Endothelial cell of umbilical vein (primary cell): ENCODE measurements around the gene JPH3. TPM values are rescaled to one million over a fixed set of nuclear protein-coding genes. Genes with fewer than 3 reads are reported as not detected.

Experiments used
- BruUV-seq: library from RNA; stranded (reverse); fragments of 400-500 nt; replicated peaks from 2 replicates; lab custom pipeline; 2021; lab: Mats Ljungman, UMichigan
- CTCF ChIA-PET: fragments of 300-600, 350-600 bp; sonication (Branson Sonifier 250); formaldehyde crosslinking; loops from one replicate; lab custom pipeline; 2021; ENCODE audit warnings: antibody characterized with exemption, inconsistent platforms; lab: Charles Lee
- POLR2A ChIA-PET: fragments of 300-600, 350-600 bp; sonication (Branson Sonifier 250); formaldehyde crosslinking; loops from one replicate; lab custom pipeline; 2021; ENCODE audit warnings: antibody characterized with exemption, inconsistent platforms; lab: Charles Lee
- DNase-seq: peaks from one replicate; pipeline ENCODE4 v3.0.0-alpha.2; 2011; ENCODE audit warnings: low read depth, low spot score
- FAIRE-seq: peaks from 2 replicates; lab custom pipeline; 2011; peaks lifted over from hg19 to GRCh38; lab: Jason Lieb, UNC
- H2AFZ ChIP-seq: 2 replicates; pipeline ENCODE4 v1.6.0; 2012; ENCODE audit warnings: low read depth, low read length, control low read depth, inconsistent platforms
- H3K27ac ChIP-seq: 2 replicates; pipeline ENCODE4 v1.5.1; 2011; ENCODE audit warnings: low read depth, mild to moderate bottlenecking, control low read depth, low read length, moderate library complexity; ENCODE audit not compliant: insufficient read depth
- H3K27me3 ChIP-seq, 2 experiments: 2 replicates each; pipeline versions ENCODE4 v1.6.0 to v1.6.1; 2011; ENCODE audit warnings: low read length in 2 of 2, mixed read lengths in 1 of 2; ENCODE audit not compliant: control insufficient read depth in 2 of 2, insufficient read depth in 2 of 2
- H3K36me3 ChIP-seq, 2 experiments: 2 replicates in 1 of 2; 3 replicates in 1 of 2; pipeline ENCODE4 v1.5.1; 2011; ENCODE audit warnings: low read length in 2 of 2, mild to moderate bottlenecking in 1 of 2, moderate library complexity in 1 of 2; ENCODE audit not compliant: control insufficient read depth in 2 of 2, insufficient read depth in 2 of 2; ENCODE audit errors: extremely low read depth in 1 of 2
- H3K4me1 ChIP-seq: 3 replicates; pipeline ENCODE4 v1.5.1; 2011; ENCODE audit warnings: mild to moderate bottlenecking, low read length; ENCODE audit not compliant: control insufficient read depth, insufficient read depth; ENCODE audit errors: extremely low read depth
- H3K4me2 ChIP-seq: 2 replicates; pipeline ENCODE4 v1.6.1; 2011; ENCODE audit warnings: low read length, control low read depth, mixed read lengths; ENCODE audit not compliant: insufficient read depth
- H3K4me3 ChIP-seq, 3 experiments: fragments of 200-600 bp in 1 of 3; sonication (generic), shearing (Covaris generic) in 1 of 3; replicated peaks in 1 of 3; 2 replicates each; pipeline ENCODE4 v1.5.1; 2011 to 2016; ENCODE audit warnings: control low read depth in 3 of 3, low read length in 3 of 3, mild to moderate bottlenecking in 2 of 3, inconsistent platforms in 1 of 3, low read depth in 1 of 3, moderate library complexity in 1 of 3; ENCODE audit not compliant: insufficient read depth in 1 of 3
- H3K79me2 ChIP-seq: 2 replicates; pipeline ENCODE4 v1.6.0; 2012; ENCODE audit warnings: low read length, inconsistent platforms; ENCODE audit not compliant: control insufficient read depth, insufficient read depth
- H3K9ac ChIP-seq: replicated peaks from 2 replicates; pipeline ENCODE3; 2011; ENCODE audit warnings: low read length, control low read depth; ENCODE audit not compliant: insufficient read depth; ENCODE audit errors: extremely low read depth
- H3K9me1 ChIP-seq: replicated peaks from 3 replicates; pipeline ENCODE4 v1.6.0; 2011; ENCODE audit warnings: mild to moderate bottlenecking, low read length; ENCODE audit not compliant: control insufficient read depth, insufficient read depth; ENCODE audit errors: extremely low read depth
- H3K9me3 ChIP-seq: replicated peaks from 2 replicates; pipeline ENCODE4 v1.5.1; 2012; ENCODE audit warnings: low read length, inconsistent platforms; ENCODE audit not compliant: control insufficient read depth, insufficient read depth
- H4K20me1 ChIP-seq: replicated peaks from 2 replicates; pipeline ENCODE3; 2011; ENCODE audit warnings: mild to moderate bottlenecking, low read length; ENCODE audit not compliant: control insufficient read depth, insufficient read depth; ENCODE audit errors: extremely low read depth
- CTCF ChIP-seq, 2 donors: IDR thresholded peaks; 1 replicate in 1 of 2; 2 replicates in 1 of 2; pipeline ENCODE4 v1.5.1; 2011; ENCODE audit warnings: low read length in 2 of 2, mild to moderate bottlenecking in 2 of 2, moderate library complexity in 2 of 2, control low read depth in 1 of 2, inconsistent platforms in 1 of 2, low read depth in 1 of 2; ENCODE audit not compliant: insufficient read depth in 1 of 2; ENCODE audit errors: extremely low read depth in 1 of 2
- EZH2 ChIP-seq: IDR thresholded peaks from 2 replicates; pipeline ENCODE4 v1.6.1; 2012; ENCODE audit warnings: borderline replicate concordance, low read depth, mild to moderate bottlenecking, moderate library complexity, low read length, inconsistent platforms; ENCODE audit not compliant: severe bottlenecking
- FOS ChIP-seq: IDR thresholded peaks from 2 replicates; pipeline ENCODE4 v1.6.1; 2011; ENCODE audit warnings: mild to moderate bottlenecking, low read length, moderate library complexity, borderline replicate concordance; ENCODE audit not compliant: insufficient read depth
- GATA2 ChIP-seq: IDR thresholded peaks from 2 replicates; pipeline ENCODE4 v1.7.0; 2011; ENCODE audit warnings: low read depth, mild to moderate bottlenecking, moderate library complexity, mixed read lengths, low read length; ENCODE audit not compliant: insufficient read length, insufficient read depth
- JUN ChIP-seq: IDR thresholded peaks from 2 replicates; pipeline ENCODE4 v1.6.1; 2011; ENCODE audit warnings: borderline replicate concordance, low read depth; ENCODE audit not compliant: insufficient read length, insufficient read depth
- MAX ChIP-seq: IDR thresholded peaks from 2 replicates; pipeline ENCODE4 v1.6.1; 2011; ENCODE audit not compliant: insufficient read depth, insufficient read length
- MYC ChIP-seq: IDR thresholded peaks from one replicate; pipeline ENCODE4 v1.6.1; 2011; ENCODE audit warnings: mild to moderate bottlenecking, low read depth, low read length
- POLR2A ChIP-seq: IDR thresholded peaks from 2 replicates; pipeline ENCODE4 v1.6.1; 2012; ENCODE audit warnings: low read depth, mild to moderate bottlenecking, control low read depth, low read length
- POLR2AphosphoS5 ChIP-seq: IDR thresholded peaks from 2 replicates; pipeline ENCODE4 v1.6.1; 2012; ENCODE audit warnings: low read depth, mild to moderate bottlenecking, control low read depth, low read length, moderate library complexity; ENCODE audit not compliant: insufficient read depth
- dilution Hi-C: fragments of 300-500 bp; cut with MboI; formaldehyde crosslinking; loops from one replicate; pipeline ENCODE4 v1.15.0; 2019; ENCODE audit warnings: low sequenced_read_pairs; ENCODE audit not compliant: extremely low pct_ligation_motif_present
- intact Hi-C: fragments of 100-400 bp; cut with micrococcal nuclease; formaldehyde crosslinking; loops from one replicate; pipeline ENCODE4 v1.10.0; 2022
- polyA plus RNA-seq, 4 experiments: library from polyadenylated mRNA; depleted of rRNA in 3 of 4; stranded (reverse) in 3 of 4; unstranded in 1 of 4; fragments of >200 nt; gene quantifications; 2 replicates each; pipeline versions ENCODE4 v1.2.1 to v1.2.3, GENCODE V29; 2011 to 2012; ENCODE audit warnings: missing spikeins in 1 of 4
- total RNA-seq: library from RNA; stranded (reverse); gene quantifications from 2 replicates; pipeline ENCODE4 v1.2.3, GENCODE V29; 2021

The JPH3 gene
- total and polyA plus RNA-seq, 2 donors (not counting 3 experiments of a cell fraction or from before 2014, with no cell fraction given) = 0.22 to 0.30 TPM

GRCh38 chr16:87563714-87564523 is 38.4 kb upstream of the JPH3 start:
- dilution Hi-C loops (no loop called here), intact Hi-C loops (no loop called here)
- Histone ChIP-seq H3K9me1 (no peaks in the 10 kb centered on the region), H2AFZ (no peak overlapping the region), H3K4me3 (no peak overlapping the region), H3K4me1 (peaks cover 9% of the 10 kb centered on the region), H3K4me2 (no peak overlapping the region), H3K36me3 (no peaks in the 10 kb centered on the region), H3K79me2 (no peaks in the 10 kb centered on the region), H3K9ac (no peak overlapping the region), H3K9me3 (no peaks in the 10 kb centered on the region), H4K20me1 (no peaks in the 10 kb centered on the region), H3K27me3 (no peaks in the 10 kb centered on the region), H3K27ac (no peak overlapping the region)
- BruUV-seq = no TSS peak
- DNase-seq (no peak), FAIRE-seq (no peak)
- ChIA-PET CTCF (interaction anchor here (2.1 kb wide), 1 partner anchor 7 kb away, joined by 12 read pairs; no protein-coding TSS in a partner anchor), POLR2A (no interaction called here)
- TF ChIP-seq JUN (no peak), FOS (no peak), GATA2 (no peak), MYC (no peak), POLR2AphosphoS5 (no peak), EZH2 (no peak), CTCF (IDR thresholded peaks at IDR 0.05; ENCODE audit: extremely low read depth in 1 of 2, insufficient read depth in 1 of 2, low read depth in 1 of 2, low read length in 2 of 2) (no peak), POLR2A (no peak), MAX (no peak)
